Measurements from ENCODE around the gene SLC37A1.

The SLC37A1 gene

DNA sequence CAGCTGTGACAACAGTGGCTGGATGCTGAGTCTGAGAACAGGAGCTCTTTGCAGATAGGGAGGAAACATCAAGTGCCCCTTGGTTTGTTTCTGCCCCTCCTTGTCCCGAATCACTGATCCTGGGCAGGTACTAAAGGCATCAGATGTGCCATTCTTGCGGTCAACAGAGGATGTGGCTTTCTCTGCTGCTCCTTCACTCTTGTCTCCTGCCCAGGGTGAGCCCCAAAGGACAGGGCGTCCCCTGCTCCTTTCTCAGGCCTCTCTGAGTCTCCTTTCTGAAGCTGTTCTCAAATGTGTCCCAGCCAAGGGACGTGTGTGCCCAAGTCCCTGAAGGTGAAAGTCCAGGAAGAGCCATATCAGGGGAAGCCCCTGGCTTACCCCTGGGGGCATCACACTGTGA lies 31.7 kb downstream of the SLC37A1 start:
- no peak for DNase-seq (ENCODE audit: low read depth)

DNA sequence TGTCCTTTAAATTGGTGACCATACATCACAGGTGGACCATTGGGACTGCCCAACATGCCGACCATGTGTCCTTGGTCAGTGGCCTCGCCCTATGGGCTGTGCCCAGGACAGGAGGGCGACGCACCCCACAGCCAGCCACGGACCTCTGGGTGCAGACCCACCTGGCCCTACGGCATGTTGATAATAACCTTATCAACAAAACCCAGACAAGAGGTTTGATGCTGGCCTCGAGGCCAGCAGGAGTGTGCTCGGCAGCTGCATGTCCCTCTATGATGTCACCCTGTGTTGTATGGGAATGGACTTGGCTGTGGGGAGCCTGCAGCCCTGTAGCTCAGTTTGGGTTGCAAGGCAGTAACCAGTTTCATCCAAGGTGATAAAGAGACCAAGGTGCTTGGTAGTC lies 32.1 kb downstream of the SLC37A1 start:
- DNase-seq (ENCODE audit: low read depth): no peak

DNA sequence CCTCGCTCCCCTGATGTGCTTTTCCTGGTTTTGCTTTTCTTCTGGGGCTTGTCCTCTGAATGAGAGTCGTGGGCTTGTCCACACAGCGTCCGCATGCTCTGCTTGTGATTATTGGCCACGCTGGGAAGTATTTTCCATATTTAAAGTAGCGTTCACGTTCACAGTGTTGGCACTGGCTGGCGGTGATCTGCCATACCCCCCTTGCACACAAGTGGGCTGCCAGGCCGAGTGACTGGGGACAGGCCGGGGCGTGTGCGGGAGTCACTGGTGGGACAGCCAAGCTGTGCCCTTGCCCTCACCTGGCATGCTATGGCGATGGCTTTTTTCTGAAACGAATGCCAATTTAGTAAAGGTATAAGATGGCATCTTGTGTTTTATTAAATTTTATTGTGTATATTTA lies 32.8 kb downstream of the SLC37A1 start:
- no peak for DNase-seq (ENCODE audit: low read depth)

DNA sequence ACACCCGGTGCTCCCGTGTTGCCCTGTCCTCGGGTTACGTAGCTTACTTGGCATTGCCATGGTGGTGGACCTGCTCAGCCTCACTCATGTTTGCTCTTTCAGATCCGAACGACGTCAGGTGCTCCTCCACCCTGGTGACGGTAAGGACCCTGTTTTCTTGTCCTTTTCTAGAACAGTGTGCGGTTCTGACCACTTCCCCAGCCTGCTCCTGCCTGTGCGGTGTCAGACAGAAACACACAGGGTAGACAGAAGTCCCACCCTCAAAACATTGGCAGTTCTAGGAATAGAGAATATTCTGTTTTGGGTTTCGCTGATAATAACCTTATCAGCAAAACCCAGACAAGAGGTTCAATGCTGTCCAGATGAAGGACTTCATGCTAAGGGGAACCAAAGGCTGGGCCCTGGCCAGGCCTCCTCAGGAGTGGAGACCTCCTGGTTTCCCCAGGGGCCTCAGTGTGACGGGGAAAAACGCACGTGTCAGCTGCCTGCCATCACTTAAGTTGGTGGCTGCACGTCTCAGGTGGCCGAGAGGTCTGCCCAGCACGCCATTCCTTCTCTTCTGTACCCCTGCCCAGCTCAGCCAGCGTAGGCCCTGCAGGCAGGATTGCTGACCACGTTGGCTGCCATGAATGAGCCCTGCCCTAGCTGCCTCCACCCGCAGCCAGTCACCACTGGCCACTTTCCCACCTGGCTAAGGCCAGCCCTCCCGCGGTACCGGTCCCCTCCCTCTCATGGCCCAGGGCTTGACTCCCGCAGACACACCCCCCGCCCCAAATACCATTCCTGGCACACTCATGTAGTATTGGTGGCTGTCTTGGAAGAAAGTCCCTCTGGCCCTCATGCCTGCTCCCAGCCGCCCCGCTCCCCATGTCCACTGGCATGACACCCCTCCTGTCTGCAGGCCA lies 33.6 kb downstream of the SLC37A1 start:
- DNase-seq (ENCODE audit: low read depth): no peak

DNA sequence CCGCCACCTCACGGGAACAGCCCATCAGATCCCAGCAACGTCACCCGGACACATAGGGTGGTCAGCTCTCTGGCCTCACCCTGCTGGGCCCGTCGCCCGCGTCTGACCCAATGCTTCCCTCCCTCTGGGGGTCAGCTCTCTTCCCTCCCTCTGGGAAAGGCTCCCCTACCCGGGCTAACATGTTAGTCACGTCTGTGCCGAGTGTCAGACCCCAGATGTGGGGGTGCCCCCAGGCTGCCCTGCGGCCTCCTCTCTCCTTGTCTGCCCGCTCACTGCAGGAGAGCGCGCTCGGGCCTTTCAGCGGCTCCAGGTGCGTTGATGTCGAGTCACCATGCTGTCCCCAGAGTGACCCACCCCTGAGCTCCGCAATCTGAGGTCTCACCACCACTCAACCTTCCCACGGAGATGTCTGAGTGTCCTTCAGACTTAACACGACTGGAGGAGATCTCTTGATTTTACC lies 34.3 kb downstream of the SLC37A1 start:
- no peak for DNase-seq (ENCODE audit: low read depth)

DNA sequence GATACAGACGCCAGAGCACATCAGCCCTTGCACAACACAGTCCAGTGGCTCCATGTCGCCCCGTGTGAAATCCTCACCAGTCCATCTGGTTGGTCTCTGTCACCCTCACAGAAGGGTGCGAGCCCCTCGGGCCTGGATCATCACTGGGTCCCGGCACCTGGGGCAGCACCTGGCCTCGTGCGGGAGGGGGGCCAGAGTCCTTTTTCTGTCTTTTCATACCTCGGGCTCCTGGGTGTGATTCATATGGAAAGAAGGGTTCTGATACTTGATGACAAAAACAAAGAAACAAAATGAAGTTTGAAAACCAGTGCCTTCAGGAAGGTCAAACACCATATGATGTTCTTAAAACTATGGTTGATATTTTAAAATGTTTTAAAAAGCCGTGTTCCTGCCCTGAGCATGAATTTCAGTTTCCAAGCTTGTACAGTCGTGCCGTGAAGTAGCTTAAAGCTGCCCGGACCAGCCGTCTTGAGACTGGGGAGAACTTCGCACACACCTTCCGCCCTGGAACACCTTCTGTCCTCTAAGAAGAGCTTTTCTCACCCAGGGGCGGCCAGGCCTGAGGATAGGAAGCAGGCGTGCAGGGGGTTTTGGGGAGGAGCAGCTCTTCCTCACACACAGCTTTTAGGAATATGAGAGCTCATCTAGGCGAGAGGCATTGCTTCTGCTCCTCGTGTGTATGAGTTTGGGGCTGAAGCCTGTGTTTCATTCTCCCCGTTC lies 35.2 kb downstream of the SLC37A1 start:
- DNase-seq (ENCODE audit: low read depth): no peak

DNA sequence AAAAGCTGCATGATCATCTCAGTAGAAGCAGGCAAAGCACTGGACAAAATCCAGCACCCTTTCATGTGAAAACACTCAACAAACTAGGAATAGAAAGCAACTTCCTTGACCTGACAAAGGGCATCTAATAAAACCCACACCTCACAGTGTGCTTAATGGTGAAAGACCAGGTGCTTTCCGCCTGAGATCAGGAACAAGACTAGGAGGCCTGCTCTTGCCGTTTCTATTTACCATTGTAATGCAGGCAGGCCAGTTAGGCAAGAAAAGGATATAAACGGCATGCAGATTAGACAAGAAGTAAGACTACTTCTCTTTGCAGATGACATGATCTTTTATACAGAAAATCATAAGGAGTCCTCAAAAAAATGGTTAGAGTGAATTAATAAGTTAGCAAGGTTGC lies 37.2 kb downstream of the SLC37A1 start:
- no peak for DNase-seq (ENCODE audit: low read depth)

DNA sequence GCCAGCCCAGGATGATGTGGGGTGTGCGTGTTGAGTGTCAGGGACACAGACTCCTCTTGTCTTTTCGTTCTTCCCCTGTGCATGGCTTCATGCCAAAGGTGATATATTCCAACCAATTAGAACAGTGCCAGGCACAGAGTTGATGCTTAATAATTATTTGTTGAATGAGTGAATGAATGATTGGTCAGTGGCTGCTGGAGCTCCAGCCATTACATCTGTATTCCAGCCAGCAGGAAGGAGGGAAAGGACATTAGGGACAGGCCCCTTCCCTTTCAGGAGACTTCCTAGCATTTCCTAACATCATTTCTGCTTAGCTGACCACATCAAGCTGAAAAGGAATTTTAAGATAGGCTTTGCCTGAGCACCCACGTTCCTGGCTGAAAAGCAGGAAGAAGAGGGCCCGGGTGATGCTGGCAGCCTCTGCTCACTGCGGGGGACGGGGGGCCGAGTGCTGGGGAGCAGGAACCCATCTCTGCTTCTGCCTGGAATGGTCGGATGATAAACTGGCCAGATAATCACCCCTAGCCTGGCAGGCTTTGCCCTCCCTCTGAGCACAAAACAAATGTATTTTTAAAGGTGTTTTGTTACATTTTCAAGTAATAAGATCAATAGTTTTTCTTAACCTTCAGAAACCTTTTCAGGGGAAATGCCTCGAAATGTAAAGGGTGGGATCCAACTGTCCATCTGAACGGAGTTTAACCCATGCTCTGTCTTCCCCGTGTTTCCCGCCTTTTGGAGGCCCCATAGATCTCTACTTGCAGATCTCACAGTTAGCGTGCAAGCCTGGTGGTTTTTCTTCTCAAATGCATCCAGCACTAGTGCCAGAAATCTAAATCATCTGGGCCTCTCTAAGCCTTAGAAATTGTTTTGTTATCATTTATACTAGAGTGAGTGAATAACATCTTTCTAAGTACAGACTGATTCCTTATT lies 39.0 kb downstream of the SLC37A1 start:
- DNase-seq (ENCODE audit: low read depth): no peak

DNA sequence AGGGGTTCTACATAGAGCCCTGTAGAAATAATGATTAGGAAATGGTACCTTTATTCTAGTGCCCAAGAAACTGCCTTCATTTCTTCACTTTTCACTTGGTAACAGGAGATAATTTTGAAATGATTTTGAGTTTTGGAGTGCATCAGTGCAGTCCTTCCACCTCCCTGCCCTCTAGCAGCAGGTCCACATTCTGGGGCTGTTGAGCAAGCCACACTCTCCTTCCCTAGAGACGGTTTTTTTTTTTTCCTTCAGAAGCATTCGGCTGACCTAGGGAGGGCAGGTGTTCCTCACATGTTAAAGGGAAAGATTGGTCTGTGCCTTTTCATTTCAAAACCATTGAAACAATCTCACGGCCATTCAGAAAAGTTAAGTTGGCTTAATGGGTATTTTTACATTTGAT lies 39.8 kb downstream of the SLC37A1 start:
- no peak for DNase-seq (ENCODE audit: low read depth)

DNA sequence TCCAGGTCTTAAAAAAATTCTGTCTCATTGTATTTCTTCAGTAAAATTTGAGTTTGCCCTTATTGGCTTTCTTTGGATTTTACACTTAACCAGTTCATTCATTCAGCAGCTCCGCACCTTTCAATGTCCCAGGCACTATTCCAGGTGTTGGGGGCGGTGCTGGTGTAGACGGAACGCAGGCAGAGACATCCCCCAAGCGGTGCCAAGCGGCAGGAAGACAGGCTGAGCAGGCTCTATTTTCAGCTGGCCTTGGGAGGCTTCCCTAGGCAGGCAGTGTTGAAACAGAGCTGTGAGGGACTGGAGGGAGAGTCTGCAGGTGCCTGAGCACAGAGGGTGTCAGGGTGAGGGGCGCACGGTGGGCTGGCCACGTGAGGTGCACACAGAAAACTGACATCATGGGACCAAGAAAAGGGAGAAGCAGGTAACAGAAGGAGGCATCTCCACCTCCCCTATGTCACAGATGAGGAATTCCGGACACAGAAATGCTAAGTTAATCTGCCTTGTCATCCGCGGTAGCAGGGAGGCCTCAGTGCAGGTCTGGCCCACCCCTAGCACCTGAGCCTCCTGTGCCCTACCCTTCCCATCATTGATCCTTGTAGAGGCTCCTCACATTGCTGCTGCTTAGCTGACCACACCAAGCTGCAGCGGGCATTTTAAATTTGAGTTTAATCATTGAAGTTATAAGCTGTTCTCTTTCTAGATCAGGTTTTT lies 40.8 kb downstream of the SLC37A1 start:
- DNase-seq (ENCODE audit: low read depth): no peak

DNA sequence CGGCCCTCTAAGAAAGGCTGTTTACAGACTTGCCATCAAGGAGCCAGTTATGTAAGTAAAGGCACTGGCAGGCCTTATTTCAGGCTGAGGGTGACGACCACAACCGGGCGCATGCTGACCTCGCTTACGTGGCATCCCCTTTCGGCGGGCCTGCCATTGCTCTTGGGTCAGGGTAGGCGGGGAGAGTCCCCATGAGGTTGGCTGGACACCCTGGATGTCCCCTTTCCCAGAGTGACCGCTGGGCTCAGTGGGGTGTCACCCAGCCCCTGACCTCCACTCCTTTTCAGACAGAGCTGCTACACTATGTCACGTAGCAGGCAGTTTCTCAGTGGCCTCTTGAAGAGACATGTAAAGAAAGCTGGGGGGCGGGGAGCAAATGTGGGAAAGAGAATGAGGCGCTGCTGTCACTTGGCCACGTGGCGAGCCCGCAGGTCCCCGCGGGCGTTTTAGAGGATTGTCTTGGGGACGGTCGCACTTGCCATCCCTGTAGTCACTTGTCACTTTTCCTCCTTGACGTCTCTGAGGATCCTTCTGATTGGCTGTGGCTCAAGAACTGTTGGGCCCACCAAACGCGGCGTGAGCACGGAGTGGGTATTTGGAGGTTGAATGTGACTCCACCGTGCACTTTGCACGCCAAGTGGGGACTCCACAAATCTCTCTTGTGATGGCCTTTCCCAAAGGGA lies 42.2 kb downstream of the SLC37A1 start:
- DNase-seq (ENCODE audit: low read depth): no peak

DNA sequence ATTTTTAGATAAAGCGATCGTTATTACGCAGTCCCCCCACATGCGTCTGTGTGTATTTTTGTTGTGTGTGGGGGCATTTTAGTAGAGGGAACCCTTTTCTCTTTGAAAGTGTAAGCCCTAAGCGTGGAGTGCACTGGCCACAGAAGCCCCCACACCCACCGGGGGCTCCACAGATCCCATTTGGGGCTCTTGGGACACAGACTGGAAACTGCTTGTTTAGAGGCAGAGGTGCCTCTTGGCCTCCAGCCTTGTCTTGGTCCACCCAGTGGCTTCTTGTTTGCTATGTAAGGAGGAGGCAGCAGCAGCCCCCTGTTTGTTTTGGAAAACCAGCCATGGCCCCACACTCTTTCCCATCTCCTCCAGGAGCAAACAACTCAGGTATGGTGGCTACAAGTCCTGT lies 42.8 kb downstream of the SLC37A1 start:
- no peak for DNase-seq (ENCODE audit: low read depth)

DNA sequence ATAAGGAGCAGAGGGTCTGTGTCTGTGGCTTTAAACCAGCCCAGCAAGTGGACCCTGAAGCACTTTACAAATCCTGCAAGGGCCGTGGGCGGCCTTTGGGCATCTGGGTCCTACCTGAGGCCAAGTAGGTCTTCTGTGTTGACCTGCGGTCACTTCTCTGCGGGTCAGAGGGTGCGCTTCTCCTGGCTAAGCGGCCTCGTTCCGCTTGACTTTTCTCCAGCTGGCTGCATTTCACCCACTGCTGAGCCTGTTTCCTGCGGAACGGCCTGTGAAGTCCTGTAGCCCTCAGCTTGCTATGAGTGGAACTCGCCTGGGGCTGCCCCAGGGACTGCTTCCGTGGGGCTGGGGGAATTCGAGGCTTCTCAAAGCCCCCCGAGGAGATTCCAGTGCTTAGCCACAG lies 43.3 kb downstream of the SLC37A1 start:
- no peak for DNase-seq (ENCODE audit: low read depth)

DNA sequence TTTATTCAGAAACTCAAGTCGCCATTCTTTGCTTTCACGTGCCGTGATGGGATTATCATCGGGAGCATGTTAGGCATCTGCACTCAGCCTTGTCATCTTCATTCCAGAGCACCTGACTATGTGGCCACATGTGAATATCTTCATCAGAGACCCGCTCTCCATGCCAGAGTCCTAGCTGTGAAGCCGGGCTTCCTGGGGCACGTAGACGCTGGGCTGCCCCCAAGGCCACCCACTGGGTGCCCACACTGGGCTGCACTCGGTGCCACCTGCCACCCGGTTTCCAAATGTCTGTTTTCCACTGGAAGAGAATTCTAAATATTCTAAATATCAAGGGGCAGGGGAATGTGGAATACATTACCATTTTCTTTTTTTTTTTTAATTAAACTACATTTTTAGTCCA lies 43.8 kb downstream of the SLC37A1 start:
- DNase-seq (ENCODE audit: low read depth): no peak

DNA sequence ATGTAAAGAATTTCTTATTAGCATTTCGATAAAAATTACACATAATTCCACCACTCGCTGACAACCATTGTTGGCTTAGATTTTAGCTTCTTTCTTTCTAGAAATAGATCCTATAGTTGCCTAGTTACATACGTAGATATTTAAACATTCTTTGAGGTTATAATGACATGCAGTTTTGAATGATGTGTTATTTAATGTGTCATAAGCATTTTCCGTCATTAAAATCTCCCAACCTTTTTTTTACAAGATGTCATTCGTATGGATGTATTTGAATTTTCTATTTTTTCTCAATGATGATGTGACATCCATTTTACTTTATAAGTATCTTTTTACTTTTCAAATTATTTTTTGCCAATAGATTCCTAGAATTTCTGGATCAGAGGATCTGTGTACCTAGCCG lies 44.7 kb downstream of the SLC37A1 start:
- no peak for DNase-seq (ENCODE audit: low read depth)

DNA sequence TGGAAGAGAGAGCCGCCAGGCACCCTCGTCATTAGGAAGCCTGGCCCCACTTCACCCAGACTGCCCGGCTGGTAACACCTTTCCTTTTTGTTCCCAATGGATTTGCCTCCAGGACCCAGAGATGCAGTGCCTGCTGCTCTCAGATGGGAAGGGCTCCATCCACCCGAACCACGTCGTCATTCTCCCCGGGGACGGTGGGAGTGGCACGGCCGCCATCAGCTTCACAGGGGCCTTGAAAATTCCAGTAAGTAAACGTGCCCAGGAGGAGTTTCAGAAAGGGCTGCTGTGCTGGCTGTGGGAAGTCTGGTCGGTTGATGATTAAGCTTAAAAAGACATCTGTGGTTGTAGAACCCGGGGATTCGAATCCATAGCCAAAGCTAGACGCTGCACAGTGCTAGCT lies 45.2 kb downstream of the SLC37A1 start:
- no peak for DNase-seq (ENCODE audit: low read depth)

DNA sequence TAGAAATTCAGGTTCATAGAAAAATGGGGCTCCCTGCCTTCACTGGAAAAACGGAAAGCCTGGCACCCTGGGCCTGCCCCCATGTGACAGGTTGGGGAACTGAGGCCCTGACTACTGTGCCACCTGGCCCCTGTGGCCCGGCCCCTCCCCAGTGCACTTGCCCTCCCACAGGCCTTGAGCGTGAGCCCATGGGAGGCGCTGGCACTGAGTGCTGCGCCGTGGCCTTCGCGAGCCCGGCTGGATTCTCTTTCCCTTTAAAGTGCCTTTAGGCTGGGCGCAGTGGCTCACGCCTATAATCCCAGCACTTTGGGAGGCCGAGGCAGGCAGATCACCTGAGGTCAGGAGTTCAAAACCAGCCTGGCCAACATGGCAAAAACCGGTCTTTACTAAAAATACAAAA lies 45.7 kb downstream of the SLC37A1 start:
- no peak for DNase-seq (ENCODE audit: low read depth)

DNA sequence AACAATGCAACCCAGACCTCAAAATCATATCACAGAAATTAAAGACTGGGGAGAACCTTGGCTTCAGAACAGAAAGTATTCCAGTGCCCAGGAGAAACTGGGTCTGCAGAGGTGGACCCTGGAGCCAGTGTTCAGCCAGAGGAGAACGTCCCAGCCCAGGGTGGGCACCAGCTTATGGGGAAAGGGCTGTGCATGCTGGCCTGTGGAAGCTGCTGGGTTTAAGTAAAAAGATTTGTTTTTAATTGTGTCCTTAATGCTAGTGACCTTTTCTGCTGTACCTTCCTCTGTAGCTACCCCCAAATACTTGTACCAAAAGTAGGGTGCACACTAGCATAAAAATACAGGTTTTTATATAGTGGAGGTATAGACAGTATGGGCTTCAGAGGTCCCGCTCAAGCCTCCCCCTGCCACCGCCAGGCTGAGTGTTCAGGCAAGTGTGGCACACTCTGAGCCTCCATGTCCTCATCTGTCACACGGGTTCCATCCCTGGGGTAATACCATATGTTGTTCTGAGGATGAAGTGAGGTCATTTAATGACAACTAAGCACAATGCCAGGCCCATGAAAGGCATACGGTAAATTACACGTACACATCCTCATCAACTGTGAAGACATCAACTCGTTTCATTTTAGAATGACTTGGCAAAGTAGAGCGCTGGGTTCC lies 47.0 kb downstream of the SLC37A1 start:
- DNase-seq (ENCODE audit: low read depth): no peak

DNA sequence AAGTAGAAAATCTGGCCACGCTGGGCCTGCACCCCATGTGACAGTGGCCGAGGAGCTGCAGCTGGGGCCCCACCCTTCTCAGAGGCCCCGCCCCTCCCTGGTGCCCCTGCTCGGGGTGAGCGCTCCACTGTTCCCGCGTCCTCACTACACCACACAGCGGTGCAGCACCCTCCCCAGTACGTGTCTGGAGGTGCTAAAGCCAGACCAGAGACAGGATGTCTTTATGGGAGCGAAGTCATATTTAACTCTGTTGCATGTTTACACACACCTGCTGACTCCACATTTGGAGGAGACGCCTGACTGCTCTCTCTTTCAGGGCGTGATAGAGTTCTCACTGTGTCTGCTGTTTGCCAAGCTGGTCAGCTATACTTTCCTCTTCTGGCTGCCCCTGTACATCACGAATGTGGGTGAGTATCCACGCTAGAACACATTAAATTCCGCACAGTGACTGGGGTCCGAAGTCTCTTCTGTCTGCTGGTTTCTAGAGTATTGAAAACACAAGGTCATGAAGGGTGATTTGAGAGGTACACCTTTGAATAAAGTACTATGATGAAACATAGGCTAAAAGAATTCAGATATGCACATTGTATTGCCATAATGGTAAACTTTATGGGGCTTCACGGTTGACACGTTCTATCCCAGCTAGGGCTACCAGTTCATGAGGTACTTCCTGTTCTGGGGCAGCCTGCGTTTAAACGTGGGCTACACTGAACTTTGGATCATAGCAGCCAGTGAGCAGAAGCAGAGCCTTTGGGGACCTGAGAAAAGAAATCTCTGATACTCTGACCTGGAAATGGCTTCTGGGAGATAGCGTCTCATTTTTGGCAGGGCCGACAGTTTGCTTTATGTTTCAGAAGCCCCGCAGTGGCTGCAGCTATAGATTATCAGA lies 48.4 kb downstream of the SLC37A1 start:
- no peak for DNase-seq (ENCODE audit: low read depth)

DNA sequence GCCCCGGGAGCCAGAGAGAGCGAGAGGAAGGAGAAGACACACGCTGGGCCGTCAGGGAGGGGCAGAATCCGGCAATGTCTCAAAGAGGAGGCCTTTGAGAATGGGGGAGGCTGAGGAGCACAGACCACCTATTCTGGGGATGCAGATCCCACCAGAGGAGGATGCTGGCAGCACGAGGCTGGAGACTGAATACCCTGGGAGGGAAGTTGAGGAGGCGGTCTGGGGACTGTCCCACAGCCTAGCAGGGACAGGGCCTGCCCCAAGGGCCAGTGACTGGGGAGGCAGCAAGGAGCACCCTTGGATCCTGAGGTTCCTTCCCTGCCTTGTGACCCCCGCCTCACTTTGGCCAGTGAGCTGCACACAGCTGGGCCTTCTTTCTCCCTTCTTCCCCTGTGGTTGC lies 49.2 kb downstream of the SLC37A1 start:
- no peak for DNase-seq (ENCODE audit: low read depth)
